ENCODE measurements around the gene CBY3. TPM values are rescaled to one million over a fixed set of nuclear protein-coding genes. Genes with fewer than 3 reads are reported as not detected.
A peak's percentile ranks its signal among the peaks of the same experiment; 100 is the strongest.
"Not testable (repeated sequence)": the region's sequence is repeated elsewhere in the genome, so short reads cannot be mapped to it uniquely, and the experiment has no call there.

The CBY3 gene
- total and polyA plus RNA-seq, 2 of the 13 experiments (the other 11 are each of a cell fraction or from before 2014, with no cell fraction given) = not detected

GRCh38 chr5:179633501-179634369, 47.1 kb downstream of the CBY3 start:
- BruUV-seq (replicated peaks); H3K4me1 ChIP-seq (ENCODE audit: insufficient read depth, low read length); CTCF ChIA-PET (ENCODE audit: low intra/inter-chr PET ratio, low total read pairs); H3K79me2 ChIP-seq (ENCODE audit: insufficient read depth, low read length); FAIRE-seq; H3K27ac ChIP-seq (ENCODE audit: extremely low read length, insufficient read depth, low read length); H4K20me1 ChIP-seq (ENCODE audit: insufficient read depth, low read length); H3K36me3 ChIP-seq (replicated peaks in 1 of 2; ENCODE audit: control insufficient read depth in 1 of 2, insufficient read depth in 2 of 2, low read length in 2 of 2); H3K27me3 ChIP-seq (ENCODE audit: control insufficient read depth in 1 of 2, insufficient read depth in 2 of 2, low read length in 2 of 2); H3K9me3 ChIP-seq (ENCODE audit: low read length); intact Hi-C loops (cut with micrococcal nuclease; ENCODE audit: unreplicated experiment); H2AFZ ChIP-seq (ENCODE audit: low read length); DNase-seq (ENCODE audit: low spot score); in situ Hi-C loops (cut with HindIII; ENCODE audit: extremely low pct_ligation_motif_present, low pct_unique_long_range_greater_than_20kb); H3K9ac ChIP-seq (ENCODE audit: insufficient read depth, low read depth, low read length): not testable (repeated sequence)
- peak overlapping the region in 2 of 3 experiments; percentile 35 to 48; a peak in 2 of 6 replicates for H3K4me3 ChIP-seq (replicated peaks in 1 of 3; ENCODE audit: insufficient read depth in 1 of 3, low read depth in 2 of 3, low read length in 3 of 3)
- 51% methylated on average over 19 of the region's 38 CpGs for WGBS (ENCODE audit: low lambda C conversion rate)
- POLR2A ChIA-PET = interaction anchor here (2.8 kb wide), 1 partner anchor 10 kb away, joined by 29 read pairs; the partner anchor contains the start of gene HNRNPH1
- H3K4me2 ChIP-seq (ENCODE audit: low read depth, low read length) = peak overlapping the region; percentile 76
- peak; percentile 74 for ATAC-seq

Small RNA genes lying within 50 kb of the gene (small RNA-seq; reads per million reads assigned to genes)
- 0 reads per million in 3 experiments for gene RF00017 (ENCODE audit: insufficient read depth in 2 of 3, insufficient read length in 3 of 3, low read depth in 2 of 3, low replicate concordance in 1 of 3)

Other genes starting within 250 kb of the CBY3 start
- 28.6 and 31.9 TPM in 2 replicates for gene RUFY1, start 130.5 kb downstream of the CBY3 start, total RNA-seq (2016; rRNA removed; fragmentation: Illumina TruSeq; extraction: Trizol)
- gene RUFY1, start 130.5 kb downstream of the CBY3 start, polyA plus RNA-seq (2011; rRNA removed) = 19.9 and 20.8 TPM in 2 replicates
- 807 and 1,064 TPM in 2 replicates for gene HNRNPH1, start 57.4 kb downstream of the CBY3 start, total RNA-seq (2016; rRNA removed; fragmentation: Illumina TruSeq; extraction: Trizol)
- gene HNRNPH1, start 57.4 kb downstream of the CBY3 start, polyA plus RNA-seq (2011; rRNA removed) = 329 and 382 TPM in 2 replicates
- 438 and 680 TPM in 2 replicates for gene CANX, start 17.9 kb upstream of the CBY3 start, total RNA-seq (2016; rRNA removed; fragmentation: Illumina TruSeq; extraction: Trizol)
- 477 and 480 TPM in 2 replicates for gene CANX, start 17.9 kb upstream of the CBY3 start, polyA plus RNA-seq (2011; rRNA removed)
- 10.0 and 12.1 TPM in 2 replicates for gene MAML1, start 51.8 kb upstream of the CBY3 start, total RNA-seq (2016; rRNA removed; fragmentation: Illumina TruSeq; extraction: Trizol)
- 9.5 and 10.8 TPM in 2 replicates for gene MAML1, start 51.8 kb upstream of the CBY3 start, polyA plus RNA-seq (2011; rRNA removed)
- gene LTC4S, start 113.0 kb upstream of the CBY3 start, total RNA-seq (2016; rRNA removed; fragmentation: Illumina TruSeq; extraction: Trizol) = 0.35 TPM in 1 of 2 replicates, not detected in the other
- not detected in 2 replicates for gene LTC4S, start 113.0 kb upstream of the CBY3 start, polyA plus RNA-seq (2011; rRNA removed)
- 69.2 and 93.5 TPM in 2 replicates for gene MGAT4B, start 125.8 kb upstream of the CBY3 start, total RNA-seq (2016; rRNA removed; fragmentation: Illumina TruSeq; extraction: Trizol)
- gene MGAT4B, start 125.8 kb upstream of the CBY3 start, polyA plus RNA-seq (2011; rRNA removed) = 130 and 170 TPM in 2 replicates
- 160 and 161 TPM in 2 replicates for gene SQSTM1, start 139.9 kb upstream of the CBY3 start, total RNA-seq (2016; rRNA removed; fragmentation: Illumina TruSeq; extraction: Trizol)
- 90.9 and 126 TPM in 2 replicates for gene SQSTM1, start 139.9 kb upstream of the CBY3 start, polyA plus RNA-seq (2011; rRNA removed)
- gene MRNIP, start 177.8 kb upstream of the CBY3 start, total RNA-seq (2016; rRNA removed; fragmentation: Illumina TruSeq; extraction: Trizol) = 11.3 and 15.5 TPM in 2 replicates
- gene MRNIP, start 177.8 kb upstream of the CBY3 start, polyA plus RNA-seq (2011; rRNA removed) = 32.6 and 34.1 TPM in 2 replicates
- gene TBC1D9B, start 226.9 kb upstream of the CBY3 start, total RNA-seq (2016; rRNA removed; fragmentation: Illumina TruSeq; extraction: Trizol) = 26.8 and 35.0 TPM in 2 replicates
- 50.0 and 59.5 TPM in 2 replicates for gene TBC1D9B, start 226.9 kb upstream of the CBY3 start, polyA plus RNA-seq (2011; rRNA removed)

All from HepG2 (cell line).